Pons (tissue), 1 donor: Measurements from ENCODE around the gene PTPRN2.

Experiments used
- DNase-seq: peaks from one replicate; pipeline ENCODE4 v3.0.0-alpha.2; 2016; ENCODE audit warnings: low spot score

Gene PTPRN2

GRCh38 chr7:157889480-157889879 lies 698.1 kb downstream of the PTPRN2 start:
- DNase-seq, result no peak

- DNase-seq, result no peak
Observed at GRCh38 chr7:157888579-157888978, 699.0 kb downstream of the PTPRN2 start.

- DNase-seq, result no peak
Observed at GRCh38 chr7:157887400-157887799, 700.2 kb downstream of the PTPRN2 start.

GRCh38 chr7:157886711-157887110 lies 700.9 kb downstream of the PTPRN2 start:
- DNase-seq, result no peak

GRCh38 chr7:157886266-157886665 lies 701.4 kb downstream of the PTPRN2 start:
- no peak for DNase-seq

GRCh38 chr7:157885140-157885539 lies 702.5 kb downstream of the PTPRN2 start:
- no peak for DNase-seq

GRCh38 chr7:157884461-157885062 lies 703.1 kb downstream of the PTPRN2 start:
- DNase-seq, result no peak

GRCh38 chr7:157881048-157881771 lies 706.4 kb downstream of the PTPRN2 start:
- no peak for DNase-seq

GRCh38 chr7:157879391-157879790 lies 708.2 kb downstream of the PTPRN2 start:
- DNase-seq, result no peak

GRCh38 chr7:157877298-157878090 lies 710.1 kb downstream of the PTPRN2 start:
- DNase-seq, result no peak

- no peak for DNase-seq
Observed at GRCh38 chr7:157876469-157877285, 710.9 kb downstream of the PTPRN2 start.

GRCh38 chr7:157875230-157876179 lies 712.1 kb downstream of the PTPRN2 start:
- DNase-seq, result peak; percentile 21

GRCh38 chr7:157874870-157875229 lies 712.8 kb downstream of the PTPRN2 start:
- no peak for DNase-seq

- DNase-seq, result no peak
Observed at GRCh38 chr7:157874208-157874816, 713.3 kb downstream of the PTPRN2 start.

- DNase-seq, result no peak
Observed at GRCh38 chr7:157873664-157874063, 714.0 kb downstream of the PTPRN2 start.

- no peak for DNase-seq
Observed at GRCh38 chr7:157873181-157873580, 714.4 kb downstream of the PTPRN2 start.

GRCh38 chr7:157872447-157872846 lies 715.2 kb downstream of the PTPRN2 start:
- DNase-seq, result no peak

GRCh38 chr7:157871681-157872080 lies 715.9 kb downstream of the PTPRN2 start:
- DNase-seq, result no peak

GRCh38 chr7:157870644-157871290 lies 716.9 kb downstream of the PTPRN2 start:
- no peak for DNase-seq

GRCh38 chr7:157869793-157870192 lies 717.8 kb downstream of the PTPRN2 start:
- no peak for DNase-seq
